SK-N-SH (cell line): ENCODE measurements around the gene MRPS6. TPM values are rescaled to one million over a fixed set of nuclear protein-coding genes. Genes with fewer than 3 reads are reported as not detected.

Experiments
- CTCF ChIA-PET: fragments of 300-600, 350-600 bp; formaldehyde crosslinking; extraction: SDS; loops from one replicate; lab custom pipeline; 2021; lab: Yijun Ruan, JAX
- POLR2A ChIA-PET: fragments of 350-600 bp; sonication (Branson Sonifier 250); formaldehyde crosslinking; extraction: SDS; loops from one replicate; lab custom pipeline; 2020; ENCODE audit warnings: antibody characterized with exemption, inconsistent platforms; lab: Yijun Ruan, JAX
- DNase-seq: peaks from one replicate; pipeline ENCODE4 v3.0.0; 2012
- H2AFZ ChIP-seq: fragments of 200-600 bp; sonication (generic); 2 replicates; pipeline ENCODE4 v1.8.1; 2016; ENCODE audit warnings: antibody characterized with exemption, mild to moderate bottlenecking, low read depth
- H3F3A ChIP-seq: fragments of 200-600 bp; sonication (generic); replicated peaks from 2 replicates; pipeline ENCODE3; 2016; ENCODE audit warnings: antibody characterized with exemption, mild to moderate bottlenecking; ENCODE audit not compliant: insufficient read depth
- H3K27ac ChIP-seq, 2 experiments: fragments of 200-500 bp in 1 of 2; fragments of 200-600 bp in 1 of 2; sonication (Bioruptor generic) in 1 of 2; sonication (generic), shearing (Covaris generic) in 1 of 2; 2 replicates each; pipeline versions ENCODE4 v1.5.1 to v1.6.1; 2014 to 2016; ENCODE audit warnings: low read depth in 2 of 2, inconsistent platforms in 1 of 2, low read length in 1 of 2, mild to moderate bottlenecking in 1 of 2, mixed read lengths in 1 of 2
- H3K27me3 ChIP-seq: fragments of 200-600 bp; sonication (generic), shearing (Covaris generic); 2 replicates; pipeline ENCODE4 v1.6.1; 2016; ENCODE audit warnings: mixed run types; ENCODE audit not compliant: insufficient read depth
- H3K36me3 ChIP-seq, 2 experiments: fragments of 200-500 bp in 1 of 2; fragments of 200-600 bp in 1 of 2; sonication (Bioruptor generic) in 1 of 2; sonication (generic) in 1 of 2; replicated peaks in 1 of 2; 2 replicates each; pipeline versions ENCODE3 to v1.5.1; 2014 to 2016; ENCODE audit warnings: low read length in 1 of 2, mild to moderate bottlenecking in 1 of 2; ENCODE audit not compliant: insufficient read depth in 2 of 2, control insufficient read depth in 1 of 2
- H3K4me1 ChIP-seq, 2 experiments: fragments of 200-500 bp in 1 of 2; fragments of 200-600 bp in 1 of 2; sonication (Bioruptor generic) in 1 of 2; sonication (generic), shearing (Covaris generic) in 1 of 2; 2 replicates each; pipeline versions ENCODE4 v1.5.1 to v1.6.1; 2014 to 2016; ENCODE audit warnings: low read depth in 1 of 2, low read length in 1 of 2, mixed run types in 1 of 2; ENCODE audit not compliant: insufficient read depth in 2 of 2, control insufficient read depth in 1 of 2
- H3K4me2 ChIP-seq: fragments of 200-600 bp; sonication (generic), shearing (Covaris generic); 2 replicates; pipeline ENCODE4 v1.6.1; 2017; ENCODE audit warnings: mixed run types
- H3K4me3 ChIP-seq, 2 experiments: fragments of 200-500 bp in 1 of 2; fragments of 200-600 bp in 1 of 2; sonication (Bioruptor generic) in 1 of 2; sonication (generic), shearing (Covaris generic) in 1 of 2; 2 replicates each; pipeline versions ENCODE4 v1.5.1 to v1.8.1; 2014 to 2016; ENCODE audit warnings: low read depth in 2 of 2, inconsistent platforms in 1 of 2, low read length in 1 of 2, mild to moderate bottlenecking in 1 of 2, mixed read lengths in 1 of 2, moderate library complexity in 1 of 2
- H3K79me2 ChIP-seq: fragments of 200-600 bp; sonication (generic); 2 replicates; pipeline ENCODE4 v1.8.1; 2017; ENCODE audit warnings: mild to moderate bottlenecking; ENCODE audit not compliant: insufficient read depth
- H3K9ac ChIP-seq: fragments of 200-600 bp; sonication (generic); 2 replicates; pipeline ENCODE4 v1.6.1; 2017; ENCODE audit warnings: mixed run types
- H3K9me2 ChIP-seq: fragments of 200-600 bp; sonication (generic); 2 replicates; pipeline ENCODE4 v1.6.1; 2017; ENCODE audit warnings: mixed run types
- H3K9me3 ChIP-seq: fragments of 200-600 bp; sonication (generic); 2 replicates; pipeline ENCODE4 v1.6.1; 2017; ENCODE audit warnings: mixed run types, mild to moderate bottlenecking, moderate library complexity
- H4K20me1 ChIP-seq: fragments of 200-600 bp; sonication (generic); 2 replicates; pipeline ENCODE4 v1.6.1; 2017; ENCODE audit warnings: mild to moderate bottlenecking, mixed run types; ENCODE audit not compliant: insufficient read depth
- EP300 ChIP-seq, 2 experiments: IDR thresholded peaks; 2 replicates each; pipeline versions ENCODE4 v1.4.0 to v1.6.1; 2012; ENCODE audit warnings: borderline replicate concordance in 1 of 2, low read depth in 1 of 2, low read length in 1 of 2
- EZH2phosphoT487 ChIP-seq: fragments of 200-600 bp; sonication (generic); IDR thresholded peaks from 2 replicates; pipeline ENCODE4 v1.6.1; 2017; ENCODE audit warnings: low read depth, mixed run types, mild to moderate bottlenecking, antibody characterized with exemption, moderate library complexity, borderline replicate concordance
- FOSL2 ChIP-seq: IDR thresholded peaks from 2 replicates; pipeline ENCODE4 v1.4.0; 2012; ENCODE audit warnings: low read depth, mild to moderate bottlenecking, moderate library complexity, borderline replicate concordance
- MEF2A ChIP-seq: IDR thresholded peaks from 2 replicates; pipeline ENCODE4 v1.4.0; 2012; ENCODE audit warnings: low read depth, borderline replicate concordance
- NRF1 ChIP-seq: IDR thresholded peaks from 2 replicates; pipeline ENCODE4 v1.6.1; 2012; ENCODE audit warnings: low read depth, mild to moderate bottlenecking, low read length
- POLR2AphosphoS5 ChIP-seq: IDR thresholded peaks from 2 replicates; pipeline ENCODE4 v1.6.1; 2012; ENCODE audit warnings: low read depth, low read length
- RAD21 ChIP-seq: IDR thresholded peaks from 2 replicates; pipeline ENCODE4 v1.6.1; 2012; ENCODE audit warnings: mild to moderate bottlenecking, low read length
- RCOR1 ChIP-seq: fragments of 150-350 bp; IDR thresholded peaks from 2 replicates; pipeline ENCODE4 v1.6.1; 2017; ENCODE audit warnings: antibody characterized with exemption, low read length
- RXRA ChIP-seq: IDR thresholded peaks from 2 replicates; pipeline ENCODE4 v1.4.0; 2012; ENCODE audit warnings: low read depth, mild to moderate bottlenecking, borderline replicate concordance
- SMC3 ChIP-seq: IDR thresholded peaks from 2 replicates; pipeline ENCODE4 v1.6.1; 2012; ENCODE audit warnings: low read depth, low read length, improper control_type of control experiment
- TEAD4 ChIP-seq: IDR thresholded peaks from 2 replicates; pipeline ENCODE4 v1.4.0; 2012; ENCODE audit warnings: mild to moderate bottlenecking, borderline replicate concordance; ENCODE audit not compliant: insufficient read depth
- WGBS: methylation state at CpG from one replicate; pipeline ENCODE4 v1.1.6; 2017; ENCODE audit warnings: low lambda C conversion rate; 5-methylcytosine and 5-hydroxymethylcytosine counted together
- polyA plus RNA-seq, 3 experiments: library from polyadenylated mRNA; depleted of rRNA; stranded (reverse); fragments of >200 nt; gene quantifications; 2 replicates each; pipeline ENCODE4 v1.2.3, GENCODE V29; 2012
- TF ChIP-seq, protein P1 (sequence below): IDR thresholded peaks from 2 replicates; pipeline ENCODE4 v1.6.1; 2012; ENCODE audit warnings: mild to moderate bottlenecking, low read depth, low read length, moderate library complexity
- TF ChIP-seq, protein P2 (sequence below): IDR thresholded peaks from 2 replicates; pipeline ENCODE4 v1.4.0; 2012; ENCODE audit warnings: low read depth, borderline replicate concordance
- TF ChIP-seq, protein P3 (sequence below): IDR thresholded peaks from 2 replicates; pipeline ENCODE4; 2012
- TF ChIP-seq, protein P4 (sequence below): fragments of 200-600 bp; sonication (generic); IDR thresholded peaks from 2 replicates; pipeline ENCODE4 v1.6.1; 2017; ENCODE audit warnings: antibody characterized with exemption, mild to moderate bottlenecking, moderate library complexity
- TF ChIP-seq, protein P5 (sequence below): IDR thresholded peaks from 2 replicates; pipeline ENCODE4 v1.4.0; 2012; ENCODE audit warnings: low read depth, borderline replicate concordance

The MRPS6 gene
- polyA plus RNA-seq, 1 of the 3 experiments (the other 2 are of a cell fraction), result 69.2 TPM

DNA sequence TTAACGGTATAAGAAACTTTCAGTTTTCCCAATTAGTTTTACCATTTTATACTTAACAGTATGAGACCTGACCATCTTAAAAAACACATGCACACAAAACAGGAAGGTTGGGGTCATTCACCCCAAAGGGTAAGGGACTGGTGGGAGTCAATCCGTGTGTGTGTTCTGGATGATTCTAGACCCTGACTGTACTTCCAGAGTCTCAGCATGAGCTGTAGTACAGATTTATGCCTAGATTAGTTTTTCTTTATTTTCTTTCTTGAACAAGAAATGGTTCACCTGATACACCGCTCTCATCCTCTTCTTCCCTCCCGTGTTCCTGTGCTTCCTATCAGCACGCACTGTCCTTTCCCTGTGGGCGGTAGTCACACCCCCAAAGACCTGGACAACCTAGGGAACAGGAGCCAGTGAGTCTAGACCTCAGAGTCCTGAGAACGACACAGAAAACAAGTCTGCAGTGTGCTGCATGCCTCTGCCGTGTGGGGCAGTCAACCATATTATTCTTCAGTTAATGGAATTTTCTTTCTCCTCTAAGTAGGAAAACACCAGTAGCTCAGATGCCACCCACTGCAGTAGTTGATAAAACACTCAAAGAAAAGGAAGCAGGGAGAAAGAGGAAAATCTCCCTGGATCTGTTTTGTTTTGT lies 38.9 kb upstream of the MRPS6 start (continued):
- TF ChIP-seq, protein P1, sequence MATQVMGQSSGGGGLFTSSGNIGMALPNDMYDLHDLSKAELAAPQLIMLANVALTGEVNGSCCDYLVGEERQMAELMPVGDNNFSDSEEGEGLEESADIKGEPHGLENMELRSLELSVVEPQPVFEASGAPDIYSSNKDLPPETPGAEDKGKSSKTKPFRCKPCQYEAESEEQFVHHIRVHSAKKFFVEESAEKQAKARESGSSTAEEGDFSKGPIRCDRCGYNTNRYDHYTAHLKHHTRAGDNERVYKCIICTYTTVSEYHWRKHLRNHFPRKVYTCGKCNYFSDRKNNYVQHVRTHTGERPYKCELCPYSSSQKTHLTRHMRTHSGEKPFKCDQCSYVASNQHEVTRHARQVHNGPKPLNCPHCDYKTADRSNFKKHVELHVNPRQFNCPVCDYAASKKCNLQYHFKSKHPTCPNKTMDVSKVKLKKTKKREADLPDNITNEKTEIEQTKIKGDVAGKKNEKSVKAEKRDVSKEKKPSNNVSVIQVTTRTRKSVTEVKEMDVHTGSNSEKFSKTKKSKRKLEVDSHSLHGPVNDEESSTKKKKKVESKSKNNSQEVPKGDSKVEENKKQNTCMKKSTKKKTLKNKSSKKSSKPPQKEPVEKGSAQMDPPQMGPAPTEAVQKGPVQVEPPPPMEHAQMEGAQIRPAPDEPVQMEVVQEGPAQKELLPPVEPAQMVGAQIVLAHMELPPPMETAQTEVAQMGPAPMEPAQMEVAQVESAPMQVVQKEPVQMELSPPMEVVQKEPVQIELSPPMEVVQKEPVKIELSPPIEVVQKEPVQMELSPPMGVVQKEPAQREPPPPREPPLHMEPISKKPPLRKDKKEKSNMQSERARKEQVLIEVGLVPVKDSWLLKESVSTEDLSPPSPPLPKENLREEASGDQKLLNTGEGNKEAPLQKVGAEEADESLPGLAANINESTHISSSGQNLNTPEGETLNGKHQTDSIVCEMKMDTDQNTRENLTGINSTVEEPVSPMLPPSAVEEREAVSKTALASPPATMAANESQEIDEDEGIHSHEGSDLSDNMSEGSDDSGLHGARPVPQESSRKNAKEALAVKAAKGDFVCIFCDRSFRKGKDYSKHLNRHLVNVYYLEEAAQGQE, result no peak
- TF ChIP-seq TEAD4 (no peak), SMC3 (no peak)
- TF ChIP-seq, protein P2, sequence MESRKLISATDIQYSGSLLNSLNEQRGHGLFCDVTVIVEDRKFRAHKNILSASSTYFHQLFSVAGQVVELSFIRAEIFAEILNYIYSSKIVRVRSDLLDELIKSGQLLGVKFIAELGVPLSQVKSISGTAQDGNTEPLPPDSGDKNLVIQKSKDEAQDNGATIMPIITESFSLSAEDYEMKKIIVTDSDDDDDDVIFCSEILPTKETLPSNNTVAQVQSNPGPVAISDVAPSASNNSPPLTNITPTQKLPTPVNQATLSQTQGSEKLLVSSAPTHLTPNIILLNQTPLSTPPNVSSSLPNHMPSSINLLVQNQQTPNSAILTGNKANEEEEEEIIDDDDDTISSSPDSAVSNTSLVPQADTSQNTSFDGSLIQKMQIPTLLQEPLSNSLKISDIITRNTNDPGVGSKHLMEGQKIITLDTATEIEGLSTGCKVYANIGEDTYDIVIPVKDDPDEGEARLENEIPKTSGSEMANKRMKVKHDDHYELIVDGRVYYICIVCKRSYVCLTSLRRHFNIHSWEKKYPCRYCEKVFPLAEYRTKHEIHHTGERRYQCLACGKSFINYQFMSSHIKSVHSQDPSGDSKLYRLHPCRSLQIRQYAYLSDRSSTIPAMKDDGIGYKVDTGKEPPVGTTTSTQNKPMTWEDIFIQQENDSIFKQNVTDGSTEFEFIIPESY, result no peak
- TF ChIP-seq, protein P3, sequence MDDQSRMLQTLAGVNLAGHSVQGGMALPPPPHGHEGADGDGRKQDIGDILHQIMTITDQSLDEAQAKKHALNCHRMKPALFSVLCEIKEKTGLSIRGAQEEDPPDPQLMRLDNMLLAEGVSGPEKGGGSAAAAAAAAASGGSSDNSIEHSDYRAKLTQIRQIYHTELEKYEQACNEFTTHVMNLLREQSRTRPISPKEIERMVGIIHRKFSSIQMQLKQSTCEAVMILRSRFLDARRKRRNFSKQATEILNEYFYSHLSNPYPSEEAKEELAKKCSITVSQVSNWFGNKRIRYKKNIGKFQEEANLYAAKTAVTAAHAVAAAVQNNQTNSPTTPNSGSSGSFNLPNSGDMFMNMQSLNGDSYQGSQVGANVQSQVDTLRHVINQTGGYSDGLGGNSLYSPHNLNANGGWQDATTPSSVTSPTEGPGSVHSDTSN, result no peak

DNA sequence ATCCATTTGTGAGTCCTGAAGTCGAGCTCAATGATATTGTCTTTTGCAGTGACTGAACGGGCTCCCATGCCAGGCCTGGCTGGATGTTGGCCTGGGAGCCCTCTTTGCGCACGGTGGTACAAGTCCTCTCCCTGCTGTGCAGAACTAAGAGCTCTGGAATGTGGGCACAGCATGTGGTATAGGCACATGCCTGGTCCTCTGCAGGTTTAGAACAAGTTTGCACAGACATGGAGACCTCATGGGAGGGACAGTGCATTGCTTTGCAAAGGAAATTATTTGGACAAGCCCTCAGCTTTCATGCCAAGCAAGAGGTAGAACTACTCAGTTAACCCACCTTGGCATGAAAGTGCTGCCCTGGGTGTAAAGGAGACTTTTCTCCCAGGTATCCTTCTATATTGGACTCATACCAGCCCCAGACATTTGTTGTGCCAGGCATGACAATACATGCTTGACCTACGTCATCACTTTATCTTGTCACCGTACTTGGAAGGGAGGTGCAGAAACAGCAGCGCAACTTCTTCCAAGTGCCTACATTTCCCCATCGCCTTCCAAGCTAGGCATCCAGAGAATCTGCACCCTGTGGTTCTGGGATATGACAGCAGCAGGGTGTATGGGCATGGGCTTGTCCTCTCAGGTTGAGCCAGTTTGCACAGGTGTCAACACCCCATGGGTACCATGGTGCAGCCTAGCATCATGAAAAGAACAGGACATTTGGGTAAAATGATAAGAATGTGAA lies 37.6 kb upstream of the MRPS6 start:
- DNase-seq, result no peak
- Histone ChIP-seq H3K4me3 (no peak overlapping the region), H3K9me3 (no peaks in the 10 kb centered on the region), H3K36me3 (no peaks in the 10 kb centered on the region), H3K27ac (no peak overlapping the region), H2AFZ (no peak overlapping the region), H4K20me1 (no peaks in the 10 kb centered on the region), H3K79me2 (no peaks in the 10 kb centered on the region), H3K4me2 (no peak overlapping the region), H3K9me2 (no peaks in the 10 kb centered on the region), H3F3A (peaks cover 6% of the 10 kb centered on the region), H3K4me1 (no peaks in the 10 kb centered on the region; a peak in 2 of 4 replicates), H3K9ac (no peak overlapping the region), H3K27me3 (no peaks in the 10 kb centered on the region)
- POLR2A ChIA-PET, result no interaction called here
- CTCF ChIA-PET, result interaction anchor here (0.9 kb wide), 1 partner anchor 111 kb away, joined by 4 read pairs; no protein-coding TSS in a partner anchor
- WGBS, result 95% methylated on average over 4 of the region's 8 CpGs
- TF ChIP-seq RXRA (no peak), SMC3 (no peak), EZH2phosphoT487 (no peak), RAD21 (no peak), EP300 (IDR thresholded peaks at IDR 0.05; ENCODE audit: borderline replicate concordance in 1 of 2, low read depth in 1 of 2, low read length in 1 of 2) (no peak), POLR2AphosphoS5 (no peak), NRF1 (no peak), FOSL2 (no peak), MEF2A (no peak), RCOR1 (no peak)
- TF ChIP-seq, protein P4, sequence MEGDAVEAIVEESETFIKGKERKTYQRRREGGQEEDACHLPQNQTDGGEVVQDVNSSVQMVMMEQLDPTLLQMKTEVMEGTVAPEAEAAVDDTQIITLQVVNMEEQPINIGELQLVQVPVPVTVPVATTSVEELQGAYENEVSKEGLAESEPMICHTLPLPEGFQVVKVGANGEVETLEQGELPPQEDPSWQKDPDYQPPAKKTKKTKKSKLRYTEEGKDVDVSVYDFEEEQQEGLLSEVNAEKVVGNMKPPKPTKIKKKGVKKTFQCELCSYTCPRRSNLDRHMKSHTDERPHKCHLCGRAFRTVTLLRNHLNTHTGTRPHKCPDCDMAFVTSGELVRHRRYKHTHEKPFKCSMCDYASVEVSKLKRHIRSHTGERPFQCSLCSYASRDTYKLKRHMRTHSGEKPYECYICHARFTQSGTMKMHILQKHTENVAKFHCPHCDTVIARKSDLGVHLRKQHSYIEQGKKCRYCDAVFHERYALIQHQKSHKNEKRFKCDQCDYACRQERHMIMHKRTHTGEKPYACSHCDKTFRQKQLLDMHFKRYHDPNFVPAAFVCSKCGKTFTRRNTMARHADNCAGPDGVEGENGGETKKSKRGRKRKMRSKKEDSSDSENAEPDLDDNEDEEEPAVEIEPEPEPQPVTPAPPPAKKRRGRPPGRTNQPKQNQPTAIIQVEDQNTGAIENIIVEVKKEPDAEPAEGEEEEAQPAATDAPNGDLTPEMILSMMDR, result no peak
- TF ChIP-seq, protein P5, sequence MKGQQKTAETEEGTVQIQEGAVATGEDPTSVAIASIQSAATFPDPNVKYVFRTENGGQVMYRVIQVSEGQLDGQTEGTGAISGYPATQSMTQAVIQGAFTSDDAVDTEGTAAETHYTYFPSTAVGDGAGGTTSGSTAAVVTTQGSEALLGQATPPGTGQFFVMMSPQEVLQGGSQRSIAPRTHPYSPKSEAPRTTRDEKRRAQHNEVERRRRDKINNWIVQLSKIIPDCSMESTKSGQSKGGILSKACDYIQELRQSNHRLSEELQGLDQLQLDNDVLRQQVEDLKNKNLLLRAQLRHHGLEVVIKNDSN, result no peak
